GM23338 (cell line): ENCODE measurements around the gene PAN2. TPM values are rescaled to one million over a fixed set of nuclear protein-coding genes. Genes with fewer than 3 reads are reported as not detected.

Source experiments
- ATAC-seq: fragments of 200-7000 bp; cut with Tn5 transposase; 3 replicates; pipeline ENCODE4 v1.9.1; 2020
- DNase-seq: peaks from one replicate; pipeline ENCODE4 v3.0.0-alpha.2; 2015; ENCODE audit warnings: low spot score
- H2AFZ ChIP-seq: fragments of 200-600 bp; sonication (generic); 2 replicates; pipeline ENCODE4 v1.8.0; 2016; ENCODE audit warnings: antibody characterized with exemption, mild to moderate bottlenecking, moderate library complexity
- H3F3A ChIP-seq: fragments of 200-600 bp; sonication (generic); replicated peaks from 2 replicates; pipeline ENCODE4 v1.8.0; 2017; ENCODE audit warnings: antibody characterized with exemption, mixed run types, low read depth
- H3K27ac ChIP-seq: fragments of 200-600 bp; sonication (generic); 2 replicates; pipeline ENCODE4 v1.6.1; 2016; ENCODE audit warnings: low read depth
- H3K27me3 ChIP-seq: fragments of 200-600 bp; sonication (generic); 2 replicates; pipeline ENCODE4 v1.8.0; 2016; ENCODE audit warnings: mild to moderate bottlenecking, mixed run types, moderate library complexity; ENCODE audit not compliant: insufficient read depth
- H3K36me3 ChIP-seq: fragments of 200-600 bp; sonication (generic); 2 replicates; pipeline ENCODE4 v1.8.0; 2016; ENCODE audit warnings: mild to moderate bottlenecking; ENCODE audit not compliant: insufficient read depth
- H3K4me1 ChIP-seq: fragments of 200-600 bp; sonication (generic); 2 replicates; pipeline ENCODE4 v1.8.0; 2016; ENCODE audit warnings: mild to moderate bottlenecking, moderate library complexity; ENCODE audit not compliant: insufficient read depth
- H3K4me2 ChIP-seq: fragments of 200-600 bp; sonication (generic); 2 replicates; pipeline ENCODE4 v1.7.1; 2017; ENCODE audit warnings: mixed run types
- H3K4me3 ChIP-seq: fragments of 200-600 bp; sonication (generic); 2 replicates; pipeline ENCODE4 v1.6.1; 2016; ENCODE audit warnings: mixed run types
- H3K79me2 ChIP-seq: fragments of 200-600 bp; sonication (generic); replicated peaks from 2 replicates; pipeline ENCODE4 v1.8.0; 2017; ENCODE audit warnings: mild to moderate bottlenecking; ENCODE audit not compliant: insufficient read depth
- H3K9me2 ChIP-seq: fragments of 200-600 bp; sonication (generic); 2 replicates; pipeline ENCODE4 v1.8.0; 2017; ENCODE audit not compliant: insufficient read depth
- H4K20me1 ChIP-seq: fragments of 200-600 bp; sonication (generic); replicated peaks from 2 replicates; pipeline ENCODE4 v1.8.0; 2017; ENCODE audit warnings: mild to moderate bottlenecking; ENCODE audit not compliant: insufficient read depth
- H3K27ac Mint-ChIP-seq: 2 replicates; pipeline ENCODE4 v1.8.0; 2020; ENCODE audit warnings: inconsistent platforms, mild to moderate bottlenecking, moderate library complexity, mixed read lengths
- H3K27me3 Mint-ChIP-seq: 3 replicates; pipeline ENCODE4 v1.8.0; 2022; ENCODE audit warnings: low read depth, mild to moderate bottlenecking, moderate library complexity, mixed read lengths, inconsistent platforms; ENCODE audit not compliant: insufficient read depth, poor library complexity
- H3K36me3 Mint-ChIP-seq: 3 replicates; pipeline ENCODE4 v1.8.0; 2021; ENCODE audit warnings: low read depth, mild to moderate bottlenecking, inconsistent platforms, moderate library complexity, mixed read lengths
- H3K4me1 Mint-ChIP-seq: 3 replicates; pipeline ENCODE4 v1.8.0; 2020; ENCODE audit warnings: mild to moderate bottlenecking, inconsistent platforms, mixed read lengths
- H3K4me3 Mint-ChIP-seq: 3 replicates; pipeline ENCODE4 v1.8.0; 2021; ENCODE audit warnings: moderate library complexity, mild to moderate bottlenecking, inconsistent platforms, mixed read lengths
- H3K9me3 Mint-ChIP-seq: 3 replicates; pipeline ENCODE4 v1.8.0; 2020; ENCODE audit warnings: moderate library complexity, mild to moderate bottlenecking, inconsistent platforms, mixed read lengths
- CREB1 ChIP-seq: fragments of 250-450 bp; sonication (Bioruptor Pico); IDR thresholded peaks from 2 replicates; pipeline ENCODE4 v1.5.0; 2020; ENCODE audit warnings: low read depth, mild to moderate bottlenecking, moderate library complexity
- EZH2 ChIP-seq: fragments of 200-600 bp; sonication (generic); IDR thresholded peaks from one replicate; pipeline ENCODE4 v1.8.0; 2017; ENCODE audit warnings: antibody characterized with exemption, mild to moderate bottlenecking, low read depth; ENCODE audit not compliant: unreplicated experiment
- JUNB ChIP-seq: IDR thresholded peaks from one replicate; pipeline ENCODE4 v1.6.1; 2016; ENCODE audit warnings: antibody characterized with exemption; ENCODE audit not compliant: unreplicated experiment
- NANOG ChIP-seq: IDR thresholded peaks from 2 replicates; pipeline ENCODE4 v1.6.1; 2016; ENCODE audit warnings: antibody characterized with exemption, borderline replicate concordance
- POLR2AphosphoS5 ChIP-seq: IDR thresholded peaks from 2 replicates; pipeline ENCODE4 v1.6.1; 2016; ENCODE audit warnings: antibody characterized with exemption, low read depth
- REST ChIP-seq: IDR thresholded peaks from one replicate; pipeline ENCODE4 v1.6.1; 2018; ENCODE audit warnings: antibody characterized with exemption; ENCODE audit not compliant: unreplicated experiment
- STAT1 ChIP-seq: IDR thresholded peaks from one replicate; pipeline ENCODE4 v1.6.1; 2016; ENCODE audit warnings: antibody characterized with exemption; ENCODE audit not compliant: unreplicated experiment
- ZNF114 ChIP-seq: fragments of 250-450 bp; sonication (Bioruptor Pico); IDR thresholded peaks from 2 replicates; pipeline ENCODE4 v1.5.0; 2020; ENCODE audit warnings: mild to moderate bottlenecking, moderate library complexity
- polyA plus RNA-seq: library from polyadenylated mRNA; unstranded; fragments of >200 nt; fragmentation: Nextera tagmentation; extraction: Ambion mirVana; gene quantifications from 2 replicates; pipeline ENCODE4 v1.2.1, GENCODE V29; 2016
- total RNA-seq: library from RNA; depleted of rRNA; stranded (reverse); fragments of >200 nt; shearing (Covaris generic); gene quantifications from 2 replicates; pipeline ENCODE4 v1.2.3, GENCODE V29; 2014
- TF ChIP-seq, protein P1 (sequence below): IDR thresholded peaks from 2 replicates; pipeline ENCODE4 v1.6.1; 2016; ENCODE audit warnings: antibody characterized with exemption
- TF ChIP-seq, protein P2 (sequence below), 2 experiments: fragments of 200-600 bp in 1 of 2; sonication (generic) in 1 of 2; conservative IDR thresholded peaks; 2 replicates each; pipeline versions ENCODE4 v1.5.1 to v1.6.1; 2016 to 2017; ENCODE audit warnings: antibody characterized with exemption in 2 of 2, low read depth in 2 of 2, mild to moderate bottlenecking in 2 of 2, moderate library complexity in 1 of 2
- TF ChIP-seq, protein P3 (sequence below): fragments of 250-450 bp; sonication (Bioruptor Pico); IDR thresholded peaks from 2 replicates; pipeline ENCODE4 v1.5.0; 2020; ENCODE audit warnings: mild to moderate bottlenecking, moderate library complexity

PAN2 gene
- total and polyA plus RNA-seq, 2 experiments from 2014 or later, result 11.5 to 27.2 TPM

DNA sequence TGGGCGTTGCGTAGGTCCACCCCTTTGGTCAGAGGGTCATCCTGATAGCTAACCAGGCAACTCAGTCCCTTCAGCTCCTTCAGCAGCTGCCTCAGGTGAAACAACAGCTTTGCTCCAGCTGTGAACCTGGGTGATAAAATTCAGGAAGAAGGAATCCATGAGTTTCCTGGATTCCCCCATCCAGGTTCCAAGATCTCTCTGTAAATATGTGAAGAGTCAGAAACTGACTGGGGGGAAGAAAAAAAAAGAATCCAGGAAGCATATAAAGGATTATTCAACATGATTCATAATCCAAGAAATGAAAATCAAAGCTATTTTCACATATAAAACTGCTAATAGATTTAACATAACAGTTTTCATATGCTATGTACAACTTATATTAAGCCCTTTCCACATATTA is 17.5 kb upstream of the PAN2 start:
- Histone ChIP-seq H3K36me3 (peaks cover 20% of the 10 kb centered on the region), H3F3A (no peaks in the 10 kb centered on the region), H3K4me2 (no peak overlapping the region), H3K27me3 (no peaks in the 10 kb centered on the region), H3K4me3 (no peak overlapping the region), H3K9me2 (no peaks in the 10 kb centered on the region), H3K4me1 (no peaks in the 10 kb centered on the region), H2AFZ (no peak overlapping the region), H3K27ac (no peak overlapping the region), H4K20me1 (no peaks in the 10 kb centered on the region), H3K79me2 (no peaks in the 10 kb centered on the region)
- Mint-ChIP-seq H3K27me3 (peaks cover 3% of the 10 kb centered on the region), H3K9me3 (no peaks in the 10 kb centered on the region), H3K36me3 (peaks cover 67% of the 10 kb centered on the region), H3K27ac (no peak overlapping the region), H3K4me3 (no peak overlapping the region), H3K4me1 (no peaks in the 10 kb centered on the region)
- DNase-seq, result no peak
- TF ChIP-seq EZH2, result no peak
- TF ChIP-seq ZNF114 (CRISPR knock-in tag), result no peak
- ATAC-seq, result no peak

DNA sequence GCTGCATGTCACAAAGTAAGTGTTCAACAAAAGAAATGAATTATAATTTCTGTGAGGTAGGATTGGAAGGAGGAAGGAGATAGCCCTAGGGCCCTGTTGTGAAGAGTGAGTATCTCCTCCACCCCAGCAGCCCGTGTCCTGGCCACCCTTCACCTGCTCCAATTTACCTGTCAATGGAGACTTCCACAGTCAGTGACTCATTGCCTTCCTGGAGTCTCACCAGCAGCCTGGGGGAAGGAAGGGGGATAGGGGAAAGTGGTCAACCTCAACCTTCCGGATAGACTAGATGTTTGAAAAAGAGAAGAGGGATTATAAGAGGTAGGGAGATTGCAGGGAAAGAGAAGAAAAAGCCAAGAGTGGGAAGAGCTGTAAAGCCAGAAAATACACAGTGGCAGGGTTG is 16.9 kb upstream of the PAN2 start:
- no peak overlapping the region for H3K27ac Mint-ChIP-seq
- H3K9me3 Mint-ChIP-seq, result no peaks in the 10 kb centered on the region
- peaks cover 69% of the 10 kb centered on the region for H3K36me3 Mint-ChIP-seq
- Histone ChIP-seq H3K4me1 (no peaks in the 10 kb centered on the region), H3K4me2 (no peak overlapping the region), H2AFZ (no peak overlapping the region), H3K36me3 (peaks cover 21% of the 10 kb centered on the region), H3K9me2 (no peaks in the 10 kb centered on the region), H3K79me2 (no peaks in the 10 kb centered on the region), H3K4me3 (no peak overlapping the region), H4K20me1 (no peaks in the 10 kb centered on the region), H3F3A (no peaks in the 10 kb centered on the region), H3K27ac (no peak overlapping the region), H3K27me3 (no peaks in the 10 kb centered on the region)
- H3K4me1 Mint-ChIP-seq, result no peaks in the 10 kb centered on the region
- H3K4me3 Mint-ChIP-seq, result no peak overlapping the region
- H3K27me3 Mint-ChIP-seq, result peaks cover 3% of the 10 kb centered on the region
- no peak for ATAC-seq
- no peak for DNase-seq
- TF ChIP-seq POLR2AphosphoS5, result no peak
- TF ChIP-seq, protein P1, sequence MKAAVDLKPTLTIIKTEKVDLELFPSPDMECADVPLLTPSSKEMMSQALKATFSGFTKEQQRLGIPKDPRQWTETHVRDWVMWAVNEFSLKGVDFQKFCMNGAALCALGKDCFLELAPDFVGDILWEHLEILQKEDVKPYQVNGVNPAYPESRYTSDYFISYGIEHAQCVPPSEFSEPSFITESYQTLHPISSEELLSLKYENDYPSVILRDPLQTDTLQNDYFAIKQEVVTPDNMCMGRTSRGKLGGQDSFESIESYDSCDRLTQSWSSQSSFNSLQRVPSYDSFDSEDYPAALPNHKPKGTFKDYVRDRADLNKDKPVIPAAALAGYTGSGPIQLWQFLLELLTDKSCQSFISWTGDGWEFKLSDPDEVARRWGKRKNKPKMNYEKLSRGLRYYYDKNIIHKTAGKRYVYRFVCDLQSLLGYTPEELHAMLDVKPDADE, result no peak
- TF ChIP-seq JUNB, result no peak
- TF ChIP-seq REST, result no peak
- TF ChIP-seq NANOG, result no peak
- TF ChIP-seq, protein P2, sequence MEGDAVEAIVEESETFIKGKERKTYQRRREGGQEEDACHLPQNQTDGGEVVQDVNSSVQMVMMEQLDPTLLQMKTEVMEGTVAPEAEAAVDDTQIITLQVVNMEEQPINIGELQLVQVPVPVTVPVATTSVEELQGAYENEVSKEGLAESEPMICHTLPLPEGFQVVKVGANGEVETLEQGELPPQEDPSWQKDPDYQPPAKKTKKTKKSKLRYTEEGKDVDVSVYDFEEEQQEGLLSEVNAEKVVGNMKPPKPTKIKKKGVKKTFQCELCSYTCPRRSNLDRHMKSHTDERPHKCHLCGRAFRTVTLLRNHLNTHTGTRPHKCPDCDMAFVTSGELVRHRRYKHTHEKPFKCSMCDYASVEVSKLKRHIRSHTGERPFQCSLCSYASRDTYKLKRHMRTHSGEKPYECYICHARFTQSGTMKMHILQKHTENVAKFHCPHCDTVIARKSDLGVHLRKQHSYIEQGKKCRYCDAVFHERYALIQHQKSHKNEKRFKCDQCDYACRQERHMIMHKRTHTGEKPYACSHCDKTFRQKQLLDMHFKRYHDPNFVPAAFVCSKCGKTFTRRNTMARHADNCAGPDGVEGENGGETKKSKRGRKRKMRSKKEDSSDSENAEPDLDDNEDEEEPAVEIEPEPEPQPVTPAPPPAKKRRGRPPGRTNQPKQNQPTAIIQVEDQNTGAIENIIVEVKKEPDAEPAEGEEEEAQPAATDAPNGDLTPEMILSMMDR (conservative IDR thresholded peaks at IDR 0.05; ENCODE audit: low read depth in 2 of 2), result no peak
- TF ChIP-seq, protein P3, sequence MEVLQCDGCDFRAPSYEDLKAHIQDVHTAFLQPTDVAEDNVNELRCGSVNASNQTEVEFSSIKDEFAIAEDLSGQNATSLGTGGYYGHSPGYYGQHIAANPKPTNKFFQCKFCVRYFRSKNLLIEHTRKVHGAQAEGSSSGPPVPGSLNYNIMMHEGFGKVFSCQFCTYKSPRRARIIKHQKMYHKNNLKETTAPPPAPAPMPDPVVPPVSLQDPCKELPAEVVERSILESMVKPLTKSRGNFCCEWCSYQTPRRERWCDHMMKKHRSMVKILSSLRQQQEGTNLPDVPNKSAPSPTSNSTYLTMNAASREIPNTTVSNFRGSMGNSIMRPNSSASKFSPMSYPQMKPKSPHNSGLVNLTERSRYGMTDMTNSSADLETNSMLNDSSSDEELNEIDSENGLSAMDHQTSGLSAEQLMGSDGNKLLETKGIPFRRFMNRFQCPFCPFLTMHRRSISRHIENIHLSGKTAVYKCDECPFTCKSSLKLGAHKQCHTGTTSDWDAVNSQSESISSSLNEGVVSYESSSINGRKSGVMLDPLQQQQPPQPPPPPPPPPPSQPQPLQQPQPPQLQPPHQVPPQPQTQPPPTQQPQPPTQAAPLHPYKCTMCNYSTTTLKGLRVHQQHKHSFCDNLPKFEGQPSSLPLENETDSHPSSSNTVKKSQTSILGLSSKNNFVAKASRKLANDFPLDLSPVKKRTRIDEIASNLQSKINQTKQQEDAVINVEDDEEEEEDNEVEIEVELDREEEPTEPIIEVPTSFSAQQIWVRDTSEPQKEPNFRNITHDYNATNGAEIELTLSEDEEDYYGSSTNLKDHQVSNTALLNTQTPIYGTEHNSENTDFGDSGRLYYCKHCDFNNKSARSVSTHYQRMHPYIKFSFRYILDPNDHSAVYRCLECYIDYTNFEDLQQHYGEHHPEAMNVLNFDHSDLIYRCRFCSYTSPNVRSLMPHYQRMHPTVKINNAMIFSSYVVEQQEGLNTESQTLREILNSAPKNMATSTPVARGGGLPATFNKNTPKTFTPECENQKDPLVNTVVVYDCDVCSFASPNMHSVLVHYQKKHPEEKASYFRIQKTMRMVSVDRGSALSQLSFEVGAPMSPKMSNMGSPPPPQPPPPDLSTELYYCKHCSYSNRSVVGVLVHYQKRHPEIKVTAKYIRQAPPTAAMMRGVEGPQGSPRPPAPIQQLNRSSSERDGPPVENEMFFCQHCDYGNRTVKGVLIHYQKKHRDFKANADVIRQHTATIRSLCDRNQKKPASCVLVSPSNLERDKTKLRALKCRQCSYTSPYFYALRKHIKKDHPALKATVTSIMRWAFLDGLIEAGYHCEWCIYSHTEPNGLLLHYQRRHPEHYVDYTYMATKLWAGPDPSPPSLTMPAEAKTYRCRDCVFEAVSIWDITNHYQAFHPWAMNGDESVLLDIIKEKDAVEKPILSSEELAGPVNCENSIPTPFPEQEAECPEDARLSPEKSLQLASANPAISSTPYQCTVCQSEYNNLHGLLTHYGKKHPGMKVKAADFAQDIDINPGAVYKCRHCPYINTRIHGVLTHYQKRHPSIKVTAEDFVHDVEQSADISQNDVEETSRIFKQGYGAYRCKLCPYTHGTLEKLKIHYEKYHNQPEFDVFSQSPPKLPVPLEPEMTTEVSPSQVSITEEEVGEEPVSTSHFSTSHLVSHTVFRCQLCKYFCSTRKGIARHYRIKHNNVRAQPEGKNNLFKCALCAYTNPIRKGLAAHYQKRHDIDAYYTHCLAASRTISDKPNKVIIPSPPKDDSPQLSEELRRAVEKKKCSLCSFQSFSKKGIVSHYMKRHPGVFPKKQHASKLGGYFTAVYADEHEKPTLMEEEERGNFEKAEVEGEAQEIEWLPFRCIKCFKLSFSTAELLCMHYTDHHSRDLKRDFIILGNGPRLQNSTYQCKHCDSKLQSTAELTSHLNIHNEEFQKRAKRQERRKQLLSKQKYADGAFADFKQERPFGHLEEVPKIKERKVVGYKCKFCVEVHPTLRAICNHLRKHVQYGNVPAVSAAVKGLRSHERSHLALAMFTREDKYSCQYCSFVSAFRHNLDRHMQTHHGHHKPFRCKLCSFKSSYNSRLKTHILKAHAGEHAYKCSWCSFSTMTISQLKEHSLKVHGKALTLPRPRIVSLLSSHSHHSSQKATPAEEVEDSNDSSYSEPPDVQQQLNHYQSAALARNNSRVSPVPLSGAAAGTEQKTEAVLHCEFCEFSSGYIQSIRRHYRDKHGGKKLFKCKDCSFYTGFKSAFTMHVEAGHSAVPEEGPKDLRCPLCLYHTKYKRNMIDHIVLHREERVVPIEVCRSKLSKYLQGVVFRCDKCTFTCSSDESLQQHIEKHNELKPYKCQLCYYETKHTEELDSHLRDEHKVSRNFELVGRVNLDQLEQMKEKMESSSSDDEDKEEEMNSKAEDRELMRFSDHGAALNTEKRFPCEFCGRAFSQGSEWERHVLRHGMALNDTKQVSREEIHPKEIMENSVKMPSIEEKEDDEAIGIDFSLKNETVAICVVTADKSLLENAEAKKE (CRISPR knock-in tag), result no peak
- TF ChIP-seq CREB1 (CRISPR knock-in tag), result no peak
- no peak for TF ChIP-seq STAT1
- TF ChIP-seq ZNF114 (CRISPR knock-in tag), result no peak
